Measurements from ENCODE around the gene ULK1. TPM values are rescaled to one million over a fixed set of nuclear protein-coding genes. Genes with fewer than 3 reads are reported as not detected.

ULK1 gene
- total RNA-seq, 1 donor from 2014 or later: 11.2 TPM

DNA sequence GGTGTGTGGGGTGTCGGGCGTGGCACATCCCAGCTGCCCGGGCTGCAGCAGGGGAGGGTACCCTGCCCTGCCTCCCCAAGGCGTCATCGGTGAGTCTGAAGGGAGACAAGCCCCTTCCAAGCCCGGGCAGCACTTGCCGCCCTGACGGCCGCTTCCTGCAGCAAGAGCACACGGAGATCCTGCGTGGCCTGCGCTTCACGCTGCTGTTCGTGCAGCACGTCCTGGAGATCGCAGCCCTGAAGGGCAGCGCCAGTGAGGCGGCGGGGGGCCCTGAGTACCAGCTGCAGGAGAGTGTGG lies 24.6 kb downstream of the ULK1 start:
- no peak for DNase-seq (ENCODE audit: low read depth)

DNA sequence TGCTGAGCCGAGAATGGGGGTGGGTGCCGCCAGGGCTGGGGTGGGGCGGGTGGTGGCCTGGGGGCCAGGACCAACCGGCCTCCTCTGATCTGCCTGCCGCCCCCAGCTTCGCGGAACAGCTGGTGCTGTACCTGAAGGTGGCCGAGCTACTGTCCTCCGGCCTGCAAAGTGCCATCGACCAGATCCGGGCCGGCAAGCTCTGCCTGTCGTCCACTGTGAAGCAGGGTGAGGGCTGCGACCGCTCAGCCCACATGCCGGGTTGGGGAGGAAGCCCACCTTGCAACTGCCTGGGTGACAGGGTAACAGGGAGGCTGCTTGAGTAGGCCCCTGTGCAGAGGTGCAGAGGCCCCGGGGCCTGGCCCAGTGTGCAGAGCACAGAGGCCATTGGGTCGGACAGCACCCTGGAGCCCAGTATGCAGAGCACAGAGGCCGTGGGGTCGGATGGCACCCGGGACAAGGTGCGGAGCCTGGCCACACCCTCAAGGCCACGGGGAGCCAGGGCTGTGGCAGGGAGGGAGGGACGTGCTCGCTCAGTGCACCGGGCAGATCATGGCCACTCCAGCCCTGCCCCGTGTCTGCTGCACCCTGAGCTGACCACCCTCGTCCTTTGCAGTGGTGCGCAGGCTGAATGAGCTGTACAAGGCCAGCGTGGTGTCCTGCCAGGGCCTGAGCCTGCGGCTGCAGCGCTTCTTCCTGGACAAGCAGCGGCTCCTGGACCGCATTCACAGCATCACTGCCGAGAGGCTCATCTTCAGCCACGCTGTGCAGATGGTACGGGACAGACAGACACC lies 25.1 kb downstream of the ULK1 start:
- no peak for DNase-seq (ENCODE audit: low read depth)

DNA sequence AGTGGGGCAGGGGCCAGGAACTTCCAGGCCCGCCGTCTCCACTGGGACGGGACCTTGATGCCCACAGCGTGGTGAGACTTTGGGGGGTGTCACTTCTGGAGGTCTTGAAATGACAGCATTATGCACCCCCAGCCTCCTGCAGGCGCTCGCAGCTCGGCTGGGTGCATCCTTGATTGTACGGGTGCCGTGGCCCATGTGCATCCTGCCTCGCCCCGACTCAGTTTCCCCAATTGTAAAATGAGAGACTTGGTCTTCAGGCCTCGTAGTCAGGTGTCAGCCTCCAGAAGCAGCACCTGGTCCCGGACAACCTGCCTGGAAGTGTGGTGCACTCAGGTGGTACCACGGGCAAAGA lies 25.7 kb downstream of the ULK1 start:
- DNase-seq (ENCODE audit: low read depth): no peak

DNA sequence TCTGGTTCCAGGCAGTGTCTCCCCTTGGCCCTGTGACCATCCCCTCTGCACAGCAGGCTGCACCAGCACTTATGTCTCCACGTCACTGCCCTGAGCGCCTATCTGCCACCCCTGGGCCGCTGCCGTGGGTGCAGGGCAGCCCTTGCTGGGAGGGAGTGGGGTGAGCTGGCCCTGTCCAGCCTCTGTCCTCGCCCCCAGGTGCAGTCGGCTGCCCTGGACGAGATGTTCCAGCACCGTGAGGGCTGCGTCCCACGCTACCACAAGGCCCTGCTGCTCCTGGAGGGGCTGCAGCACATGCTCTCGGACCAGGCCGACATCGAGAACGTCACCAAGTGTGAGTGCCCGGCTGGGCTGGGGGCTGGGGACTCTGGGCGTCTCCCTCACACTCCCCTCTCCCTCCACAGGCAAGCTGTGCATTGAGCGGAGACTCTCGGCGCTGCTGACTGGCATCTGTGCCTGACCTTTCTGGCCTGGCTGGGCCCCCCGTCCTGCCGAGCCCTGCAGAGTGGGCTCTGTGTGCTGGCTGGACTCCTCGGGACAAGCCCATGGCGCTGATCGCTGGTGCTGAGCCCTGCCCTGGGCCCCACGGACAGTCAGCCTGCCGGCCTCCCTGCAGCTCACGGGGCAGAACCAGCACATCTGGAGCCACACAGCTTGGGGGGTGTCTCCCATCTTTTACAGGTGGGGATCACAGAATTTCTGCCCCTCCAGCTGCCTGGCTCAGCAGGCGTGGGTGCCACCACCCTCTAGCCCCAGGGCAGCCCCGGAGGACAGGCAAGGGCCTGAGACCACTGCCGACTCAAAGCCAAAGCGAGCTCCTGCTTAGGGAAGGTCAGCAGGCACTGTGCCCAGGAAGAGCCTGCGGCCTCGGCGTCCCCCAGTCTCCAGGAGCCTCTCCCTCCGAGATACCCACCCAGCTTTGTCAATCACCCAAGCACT lies 26.7 kb downstream of the ULK1 start:
- DNase-seq (ENCODE audit: low read depth): no peak

DNA sequence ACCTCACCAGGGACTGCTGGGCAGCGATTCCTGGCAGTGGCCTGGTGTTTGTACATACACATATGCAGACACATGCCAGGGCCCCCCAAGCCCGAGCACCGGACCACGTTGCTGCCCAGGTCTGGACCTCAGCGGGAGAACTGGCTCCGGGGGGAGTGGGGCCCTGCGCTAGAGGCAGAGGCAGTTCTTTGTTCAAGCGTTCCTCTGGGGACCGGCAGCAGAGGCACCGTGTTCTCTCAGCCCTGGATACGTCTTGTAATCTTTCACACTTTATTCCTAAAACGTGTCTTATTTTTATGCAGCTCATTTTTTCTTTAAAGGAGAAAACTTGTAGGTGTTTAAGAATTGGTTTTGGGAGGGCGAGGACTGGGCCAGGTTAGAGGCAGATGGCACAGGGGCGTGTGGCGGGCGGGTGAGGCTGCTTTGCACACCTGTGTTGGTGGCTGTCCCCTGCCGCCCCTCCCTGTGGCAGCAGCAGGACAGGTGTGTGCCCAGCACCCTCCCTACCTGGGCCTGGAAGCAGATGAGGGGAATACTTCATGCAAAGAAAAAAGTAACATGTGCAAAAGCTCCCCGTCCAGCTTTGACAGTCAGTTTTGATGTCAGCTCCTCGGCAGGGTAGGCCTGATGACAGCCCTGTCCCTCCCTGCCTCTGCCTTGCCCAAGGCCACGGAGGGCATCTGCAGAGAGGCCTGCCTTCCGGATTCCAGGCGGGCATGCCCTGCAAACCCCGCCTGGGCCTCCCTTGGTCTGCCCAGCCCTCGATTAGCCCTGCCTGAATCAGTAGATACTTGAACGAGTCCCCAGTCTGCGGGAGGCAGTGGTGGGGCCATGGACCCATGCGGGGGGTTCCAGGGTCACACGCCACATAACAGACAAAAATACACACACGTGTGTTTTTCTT lies 27.7 kb downstream of the ULK1 start:
- DNase-seq (ENCODE audit: low read depth): no peak

DNA sequence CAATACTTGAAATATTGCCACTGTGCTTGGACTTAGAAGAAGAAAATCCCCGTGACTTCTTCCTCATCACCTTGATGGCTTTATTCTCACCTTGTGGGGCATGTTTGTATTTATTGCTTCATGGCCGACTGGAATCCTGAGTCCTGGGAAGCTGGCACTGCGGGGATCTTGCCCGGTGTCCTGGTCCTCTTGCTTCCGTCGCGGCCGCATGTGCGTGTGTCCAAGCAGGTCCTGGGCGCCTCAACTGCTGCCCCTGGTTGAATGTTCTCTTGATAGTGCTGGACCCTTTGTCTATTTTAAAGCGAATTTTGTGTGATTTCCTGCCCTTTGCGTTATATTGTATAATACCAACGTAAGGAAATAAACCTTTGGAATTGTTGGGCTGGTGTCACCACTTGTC lies 28.4 kb downstream of the ULK1 start:
- DNase-seq (ENCODE audit: low read depth): no peak

DNA sequence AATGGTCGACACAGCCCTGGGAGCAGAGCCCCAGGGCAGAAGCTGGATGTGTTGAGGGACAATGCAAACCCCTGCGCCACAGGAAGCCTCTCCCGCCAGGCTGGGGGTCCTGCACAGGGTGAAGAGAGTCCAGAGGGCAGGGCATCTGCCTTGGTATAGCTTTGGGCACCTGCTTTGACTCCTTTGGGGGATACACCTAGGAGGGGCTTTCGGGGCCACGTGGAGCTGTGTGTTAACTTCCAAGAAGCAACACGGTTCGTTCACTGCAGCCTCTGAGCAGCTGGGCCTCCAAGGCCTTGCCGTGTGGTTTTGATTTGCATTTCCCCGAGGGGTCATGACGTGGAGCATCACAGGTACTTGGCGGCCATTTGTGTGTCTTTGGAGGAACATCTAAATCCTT lies 28.8 kb downstream of the ULK1 start:
- no peak for DNase-seq (ENCODE audit: low read depth)

DNA sequence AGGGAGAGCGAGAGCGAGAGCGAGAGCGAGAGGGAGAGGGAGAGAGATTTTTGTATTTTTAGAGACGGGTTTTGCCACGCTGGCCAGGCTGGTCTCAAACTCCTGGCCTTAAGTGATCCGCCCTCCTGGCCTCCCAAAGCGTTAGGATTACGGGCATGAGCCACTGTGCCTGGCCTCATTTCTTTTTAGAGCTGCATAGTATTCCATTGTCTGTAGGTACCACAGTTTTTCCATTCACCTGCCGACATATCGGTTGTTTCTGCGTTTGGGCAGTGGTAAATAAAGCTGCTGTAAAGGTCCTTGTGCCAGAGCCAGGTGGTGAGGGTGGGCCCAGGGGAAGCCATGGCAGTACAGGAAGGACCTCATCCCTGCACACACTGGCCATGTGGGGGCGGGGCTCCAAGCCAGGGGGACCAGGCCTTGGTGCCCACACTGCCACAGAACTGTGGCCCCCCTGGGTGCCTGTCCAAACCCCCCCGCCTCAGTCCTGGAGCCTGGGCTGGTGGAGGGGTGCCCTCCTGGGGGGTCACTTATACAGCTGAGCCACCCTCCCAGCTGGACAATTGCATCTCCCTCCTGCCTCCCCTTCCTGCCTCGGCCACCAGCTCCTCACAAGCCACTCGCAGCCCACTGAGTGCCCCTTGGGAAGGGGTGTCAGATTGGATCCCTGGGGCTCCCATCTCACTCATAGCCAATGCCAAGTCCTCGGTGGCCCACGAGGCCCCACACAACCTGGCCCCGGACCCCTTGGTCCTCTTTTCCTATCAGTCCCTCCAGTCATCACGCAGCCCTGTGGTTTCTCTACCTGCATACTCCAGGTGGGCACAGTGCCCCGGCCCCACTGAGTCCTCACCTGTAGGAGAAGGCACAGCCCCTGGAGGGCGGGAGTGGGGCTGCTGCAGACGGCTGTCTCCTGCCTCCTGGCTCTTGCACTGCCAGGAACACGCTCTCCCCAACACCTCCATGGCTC lies 33.0 kb downstream of the ULK1 start:
- DNase-seq (ENCODE audit: low read depth): no peak

DNA sequence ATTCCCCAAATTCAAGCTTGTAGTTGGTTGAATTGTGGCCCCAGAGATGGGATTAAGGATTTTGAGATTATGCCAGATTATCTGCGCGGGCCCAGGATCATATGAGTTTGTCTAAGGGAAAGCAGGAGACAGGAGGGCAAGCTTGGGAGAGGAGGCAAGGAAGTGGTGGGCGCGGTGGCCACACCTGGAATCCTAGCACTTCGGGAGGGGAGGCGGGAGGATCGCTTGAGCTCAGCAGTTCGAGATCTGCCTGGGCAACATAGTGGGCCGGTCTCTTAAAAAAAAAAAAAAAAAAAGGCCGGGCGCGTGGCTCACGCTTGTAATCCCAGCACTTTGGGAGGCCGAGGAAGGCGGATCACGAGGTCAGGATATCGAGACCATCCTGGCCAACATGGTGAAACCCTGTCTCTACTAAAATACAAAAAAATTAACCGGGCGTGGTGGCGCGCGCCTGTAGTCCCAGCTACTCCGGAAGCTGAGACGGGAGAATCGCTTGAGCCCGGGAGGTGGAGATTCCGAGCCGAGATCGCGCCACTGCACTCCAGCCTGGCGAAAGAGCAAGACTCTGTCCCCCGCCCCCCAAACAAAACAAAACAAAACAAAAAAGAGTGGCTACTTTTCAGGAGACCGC lies 33.8 kb downstream of the ULK1 start:
- no peak for DNase-seq (ENCODE audit: low read depth)

DNA sequence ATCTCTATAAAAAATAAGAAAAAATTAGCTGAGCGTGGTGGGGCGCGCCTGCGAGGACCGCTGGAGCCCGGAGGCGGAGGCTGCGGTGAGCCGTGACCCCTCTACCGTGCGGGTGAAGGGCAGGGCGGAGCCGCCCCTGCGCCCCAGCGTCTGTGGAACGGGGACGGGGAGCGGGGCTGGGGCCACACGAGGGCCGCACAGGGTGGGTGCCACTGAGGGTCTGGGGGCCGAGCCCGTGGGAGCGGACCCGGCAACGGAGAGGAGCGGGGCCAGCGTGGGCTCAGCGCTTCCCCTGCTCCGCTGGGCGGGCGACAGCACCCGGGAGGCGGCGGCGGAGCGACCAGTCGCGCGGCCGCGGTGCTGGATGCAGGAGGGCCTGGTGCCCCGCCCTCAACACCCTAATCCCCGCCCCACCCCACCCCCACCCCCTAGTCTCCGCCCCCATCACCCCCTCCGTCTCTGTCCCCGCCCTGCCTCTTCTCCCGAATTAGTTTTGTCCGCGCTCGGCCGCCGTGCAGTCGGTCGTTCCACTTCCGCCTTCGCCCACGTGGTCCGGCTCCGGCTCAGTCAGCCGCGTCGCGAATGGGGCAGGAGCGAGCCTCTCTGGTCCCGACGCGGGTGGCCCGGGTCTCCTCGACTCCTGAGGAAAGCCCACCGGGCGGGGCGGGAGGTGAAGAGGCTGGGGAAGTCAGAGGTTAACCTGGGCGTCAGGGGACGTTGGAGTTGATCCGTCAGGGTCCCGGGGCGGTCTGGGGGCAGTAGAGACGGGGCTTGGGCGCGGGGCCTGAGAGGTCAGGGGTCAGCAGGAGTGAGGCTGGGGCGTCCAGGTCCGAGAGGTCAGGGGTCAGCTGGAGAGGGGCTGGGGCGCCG lies 34.5 kb downstream of the ULK1 start, which contains the start of gene PUS1:
TSS of gene PUS1 (plus strand) at position 566 of the 870 bp plus-strand sequence. CDS start 447 bp downstream, outside the sequence.
- peak; percentile 96 for DNase-seq (ENCODE audit: low read depth)

DNA sequence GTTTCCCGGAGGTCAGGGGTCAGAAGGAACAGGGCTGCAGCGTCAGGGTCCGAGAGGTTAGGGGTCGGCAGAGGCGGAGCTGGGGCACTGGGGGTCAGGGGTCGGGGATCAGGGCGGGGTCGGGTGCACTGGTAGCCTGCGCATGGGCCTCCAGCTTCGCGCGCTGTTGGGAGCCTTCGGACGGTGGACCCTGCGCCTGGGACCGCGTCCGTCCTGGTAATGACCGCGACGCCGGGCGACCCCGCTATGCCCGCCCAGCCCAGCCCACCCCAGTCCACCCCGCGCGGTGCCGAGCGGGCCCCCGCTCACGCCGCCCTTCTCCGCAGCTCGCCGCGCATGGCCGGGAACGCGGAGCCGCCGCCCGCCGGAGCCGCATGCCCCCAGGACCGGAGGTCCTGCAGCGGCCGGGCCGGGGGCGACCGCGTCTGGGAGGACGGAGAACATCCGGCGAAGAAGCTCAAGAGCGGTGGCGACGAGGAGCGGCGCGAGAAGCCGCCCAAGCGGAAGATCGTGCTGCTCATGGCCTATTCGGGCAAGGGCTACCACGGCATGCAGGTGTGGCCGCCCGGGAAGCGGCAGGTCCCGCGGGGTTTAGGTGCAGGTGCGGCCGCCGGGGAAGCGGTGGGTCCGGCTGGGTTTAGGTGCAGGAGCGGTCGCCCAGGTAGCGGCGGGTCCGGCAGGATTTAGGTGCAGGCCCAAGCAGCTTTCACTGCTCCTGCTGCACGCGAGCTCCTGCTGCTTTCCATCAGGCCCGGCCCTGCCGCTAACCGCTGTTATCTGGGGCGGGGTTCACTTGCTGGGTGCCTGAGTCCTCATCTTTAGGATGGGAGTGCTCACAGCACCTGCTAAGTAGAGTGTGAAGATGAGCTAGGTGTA lies 35.4 kb downstream of the ULK1 start:
- peak; percentile 33 for DNase-seq (ENCODE audit: low read depth)

DNA sequence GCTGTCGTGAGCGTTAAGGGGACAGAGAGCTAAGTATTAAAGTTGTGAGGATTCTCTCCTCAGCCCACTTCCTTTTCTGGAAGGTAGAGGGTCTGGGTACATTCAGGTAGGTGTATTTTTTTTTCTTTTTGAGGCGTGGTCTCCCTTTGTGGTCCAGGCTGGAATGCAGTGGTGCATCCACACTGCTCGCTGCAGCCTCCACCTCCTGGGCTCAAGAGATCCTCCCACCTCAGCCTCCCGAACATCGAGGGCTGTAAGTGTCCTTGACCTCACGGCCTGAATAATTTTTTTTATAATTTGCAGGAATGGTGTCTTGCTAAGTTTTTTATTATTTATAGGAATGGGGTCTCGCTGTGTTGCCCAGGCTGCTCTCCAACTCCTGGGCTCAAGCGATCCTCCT lies 36.1 kb downstream of the ULK1 start:
- no peak for DNase-seq (ENCODE audit: low read depth)

DNA sequence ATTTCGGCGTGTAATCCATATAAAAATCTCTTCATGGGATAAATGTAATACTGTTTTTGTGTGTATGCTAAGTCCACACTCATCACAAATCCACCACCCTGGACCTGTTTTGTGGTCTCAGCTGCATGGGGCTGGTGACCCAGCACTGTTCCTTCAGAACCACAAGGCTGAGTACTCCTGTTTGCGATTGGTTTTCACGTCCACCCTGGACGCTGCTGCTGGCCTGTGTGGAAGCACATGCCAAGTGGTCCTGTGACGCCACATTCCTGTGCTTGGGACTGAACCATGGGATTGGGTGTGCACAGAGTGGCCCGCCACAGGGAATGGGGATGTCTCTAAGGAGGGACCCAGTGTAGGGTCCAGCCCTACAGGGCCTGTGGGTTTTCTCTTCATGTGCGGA lies 39.0 kb downstream of the ULK1 start:
- DNase-seq (ENCODE audit: low read depth): no peak

DNA sequence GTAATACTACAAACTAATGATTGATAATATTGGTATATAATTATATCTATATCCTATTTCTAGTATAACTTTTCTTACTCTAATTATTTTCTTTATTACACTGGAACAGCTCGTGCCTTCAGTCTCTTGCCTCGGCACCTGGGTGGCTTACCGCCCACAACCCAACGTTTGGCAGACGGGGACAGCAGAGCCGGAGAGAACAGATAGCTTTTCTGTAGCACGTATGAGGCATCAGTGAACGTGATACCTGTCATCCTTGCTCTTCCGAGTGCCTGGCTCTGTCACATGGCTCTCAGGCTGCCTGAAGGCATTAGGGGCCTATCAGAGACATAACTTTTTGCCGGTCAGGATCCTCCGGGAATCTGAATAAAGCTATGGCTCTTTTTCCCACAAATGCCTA lies 40.1 kb downstream of the ULK1 start:
- no peak for DNase-seq (ENCODE audit: low read depth)

DNA sequence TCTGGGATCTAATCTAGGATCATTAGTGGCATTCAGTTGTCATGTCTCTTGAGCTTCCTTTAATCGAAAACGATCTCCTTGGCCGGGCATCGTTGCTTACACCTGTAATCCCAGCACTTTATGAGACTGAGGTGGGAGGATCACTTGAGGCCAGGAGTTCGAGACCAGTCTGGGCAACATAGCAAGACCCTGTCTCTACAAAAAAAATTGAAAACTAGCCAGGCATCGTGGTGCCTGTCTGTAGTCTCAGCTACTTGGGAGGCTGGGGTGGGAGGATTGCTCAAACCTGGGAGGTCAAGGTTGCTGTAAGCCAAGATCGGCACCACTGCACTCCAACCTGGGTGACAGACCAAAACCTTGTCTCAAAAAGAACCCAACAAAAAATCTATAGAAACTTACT lies 43.7 kb downstream of the ULK1 start:
- no peak for DNase-seq (ENCODE audit: low read depth)

DNA sequence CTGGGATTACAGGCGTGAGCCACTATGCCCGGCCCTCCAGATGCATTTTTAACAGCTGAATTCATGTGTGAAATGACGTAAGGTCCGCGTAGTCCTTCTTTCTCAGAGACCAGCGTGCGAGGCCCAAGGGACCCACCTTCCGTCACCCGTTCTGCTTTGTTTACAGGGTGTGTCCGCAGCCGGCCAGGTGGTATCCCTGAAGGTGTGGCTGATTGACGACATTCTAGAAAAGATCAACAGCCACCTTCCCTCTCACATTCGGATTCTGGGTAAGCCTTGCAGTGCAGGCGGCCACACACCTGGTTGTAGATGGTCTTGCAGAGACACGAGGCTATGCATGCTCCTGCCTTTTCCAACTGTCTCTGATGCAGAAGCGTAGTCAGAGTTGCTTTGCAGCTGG lies 44.6 kb downstream of the ULK1 start:
- DNase-seq (ENCODE audit: low read depth): no peak

DNA sequence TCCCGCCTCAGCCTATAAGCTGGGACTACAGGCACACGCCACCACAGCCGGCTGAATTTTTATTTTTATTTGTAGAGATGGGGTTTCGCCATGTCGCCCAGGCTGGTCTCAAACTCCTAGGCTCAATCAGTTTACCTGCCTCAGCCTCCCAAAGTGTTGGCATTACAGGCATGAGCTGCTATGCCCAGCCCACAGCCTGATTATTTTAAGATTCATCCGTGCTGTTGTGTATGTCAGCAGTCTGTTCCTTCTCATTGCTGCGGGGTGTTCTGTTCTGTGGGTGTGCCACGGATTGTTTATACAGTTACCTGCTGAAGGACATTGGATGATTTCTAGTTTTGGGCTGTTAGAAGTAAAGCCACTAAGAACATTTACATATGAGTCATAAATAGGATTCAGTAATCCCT lies 45.7 kb downstream of the ULK1 start:
- no peak for DNase-seq (ENCODE audit: low read depth)
